ENCODE results near the gene CNIH3.
"Not testable (repeated sequence)": the region's sequence is repeated elsewhere in the genome, so short reads cannot be mapped to it uniquely, and the experiment has no call there.

DNA sequence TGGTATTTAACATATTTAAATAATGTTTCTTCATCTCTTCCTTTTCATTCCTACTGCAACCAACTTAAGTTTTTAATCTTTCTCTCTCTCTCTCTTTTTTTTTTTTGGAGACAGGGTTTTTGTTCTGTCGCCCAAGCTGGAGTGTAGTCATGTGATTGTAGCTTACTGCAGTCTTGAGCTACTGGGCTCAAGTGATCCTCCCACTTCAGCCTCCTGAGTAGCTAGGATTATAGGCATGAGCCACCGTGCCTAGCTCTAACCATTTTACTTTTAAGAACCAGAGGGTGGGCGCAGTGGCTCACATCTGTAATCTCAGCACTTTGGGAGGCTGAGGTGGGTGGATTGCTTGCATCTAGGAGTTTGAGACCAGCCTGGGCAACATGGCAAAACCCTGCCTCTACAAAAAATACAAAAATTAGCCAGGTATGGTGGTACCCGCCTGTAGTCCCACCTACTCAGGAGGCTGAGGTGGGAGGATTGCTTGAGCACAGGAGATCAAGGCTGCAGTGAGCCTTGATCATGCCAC lies 95.2 kb downstream of the CNIH3 start:
- not testable (repeated sequence) for TF ChIP-seq CTCF, POLR2A (IDR thresholded peaks at IDR 0.05)
